K562 (cell line): ENCODE data around the gene ANKLE1. TPM values are rescaled to one million over a fixed set of nuclear protein-coding genes. Genes with fewer than 3 reads are reported as not detected.

Experiments used
- ARNT ChIP-seq, 2 experiments: fragments of 450-650 bp; IDR thresholded peaks; 2 replicates each; pipeline ENCODE4 v1.6.1; 2016; ENCODE audit warnings: mild to moderate bottlenecking in 1 of 2
- ETV5 ChIP-seq: sonication (generic); formaldehyde crosslinking; IDR thresholded peaks from 2 replicates; pipeline ENCODE4 v1.4.0; 2020; ENCODE audit warnings: low read depth, mild to moderate bottlenecking, missing genetic modification reagents
- FOXP1 ChIP-seq: sonication (generic); formaldehyde crosslinking; IDR thresholded peaks from 2 replicates; pipeline ENCODE4 v1.8.0; 2022; ENCODE audit warnings: mild to moderate bottlenecking, missing genetic modification reagents
- HNRNPUL1 ChIP-seq: fragments of 200-400 bp; formaldehyde crosslinking; IDR thresholded peaks from 2 replicates; pipeline ENCODE4 v1.6.1; 2017; ENCODE audit warnings: low read length
- KDM2B ChIP-seq: fragments of 250-450 bp; sonication (Bioruptor Pico); IDR thresholded peaks from 2 replicates; pipeline ENCODE4 v1.8.0; 2021; ENCODE audit warnings: mild to moderate bottlenecking, moderate library complexity
- KDM5B ChIP-seq: fragments of 200-600 bp; sonication (generic); IDR thresholded peaks from 2 replicates; pipeline ENCODE4 v1.6.1; 2012; ENCODE audit warnings: low read depth, mild to moderate bottlenecking, moderate library complexity, low read length, control low read depth, inconsistent platforms; ENCODE audit not compliant: insufficient replicate concordance
- MCM7 ChIP-seq, 2 experiments: fragments of 450-650 bp; IDR thresholded peaks; 2 replicates each; pipeline ENCODE4 v1.6.1; 2016 to 2018
- MTA1 ChIP-seq: fragments of 450-650 bp; IDR thresholded peaks from 2 replicates; pipeline ENCODE4 v1.6.1; 2017; ENCODE audit warnings: borderline replicate concordance
- PHTF2 ChIP-seq: fragments of 250-450 bp; sonication (Bioruptor Pico); IDR thresholded peaks from 2 replicates; pipeline ENCODE4 v1.5.0; 2021; ENCODE audit warnings: mild to moderate bottlenecking
- RBM14 ChIP-seq: fragments of 200-400 bp; formaldehyde crosslinking; IDR thresholded peaks from 2 replicates; pipeline ENCODE4 v1.6.1; 2018; ENCODE audit warnings: low read depth, mild to moderate bottlenecking, low read length, moderate library complexity, borderline replicate concordance; ENCODE audit not compliant: insufficient read depth
- SRSF7 ChIP-seq: fragments of 200-400 bp; formaldehyde crosslinking; optimal IDR thresholded peaks from 2 replicates; pipeline ENCODE3; 2017; ENCODE audit warnings: mild to moderate bottlenecking, low read depth, low read length
- TFAM ChIP-seq: fragments of 250-450 bp; sonication (Bioruptor Pico); conservative IDR thresholded peaks from 2 replicates; pipeline ENCODE4 v1.5.0; 2021; ENCODE audit warnings: mild to moderate bottlenecking, moderate library complexity
- TGIF2 ChIP-seq: sonication (generic); formaldehyde crosslinking; IDR thresholded peaks from 2 replicates; pipeline ENCODE4 v1.8.1; 2022; ENCODE audit warnings: mild to moderate bottlenecking, missing genetic modification reagents, moderate library complexity
- XRCC5 ChIP-seq: fragments of 200-400 bp; formaldehyde crosslinking; IDR thresholded peaks from 2 replicates; pipeline ENCODE4 v1.6.1; 2017; ENCODE audit warnings: low read depth, mild to moderate bottlenecking, low read length
- ZEB2 ChIP-seq: fragments of 450-650 bp; IDR thresholded peaks from 2 replicates; pipeline ENCODE4 v1.6.1; 2016
- ZKSCAN8 ChIP-seq: fragments of 200-800 bp; sonication (Bioruptor generic); IDR thresholded peaks from 2 replicates; pipeline ENCODE4 v1.6.1; 2016; ENCODE audit warnings: missing genetic modification characterization, missing compliant biosample characterization
- ZNF143 ChIP-seq: sonication (generic); formaldehyde crosslinking; IDR thresholded peaks from 2 replicates; pipeline ENCODE4 v1.9.0; 2022; ENCODE audit warnings: mild to moderate bottlenecking, missing genetic modification reagents
- ZNF561 ChIP-seq: fragments of 450-650 bp; formaldehyde crosslinking; conservative IDR thresholded peaks from 2 replicates; pipeline ENCODE4 v1.4.0; 2020; ENCODE audit warnings: mild to moderate bottlenecking, moderate library complexity
- ZNF584 ChIP-seq: fragments of 200-800 bp; sonication (Bioruptor generic); IDR thresholded peaks from 2 replicates; pipeline ENCODE4 v1.6.1; 2016; ENCODE audit warnings: low read depth, mild to moderate bottlenecking, missing genetic modification characterization, missing compliant biosample characterization
- ZSCAN32 ChIP-seq: fragments of 450-650 bp; formaldehyde crosslinking; IDR thresholded peaks from 2 replicates; pipeline ENCODE4 v1.4.0; 2020; ENCODE audit warnings: mild to moderate bottlenecking, moderate library complexity
- polyA plus RNA-seq, 8 experiments: library from polyadenylated mRNA; depleted of rRNA in 4 of 8; stranded (reverse) in 5 of 8; unstranded in 3 of 8; fragments of >200 nt; fragmentation: Nextera tagmentation in 2 of 8; fragmentation: Illumina TruSeq in 1 of 8; extraction: Ambion mirVana in 2 of 8; extraction: Trizol in 1 of 8; gene quantifications; 2 replicates each; pipeline versions ENCODE4 v1.2.1 to v1.2.3, GENCODE V29; 2011 to 2014; ENCODE audit warnings: inconsistent platforms in 1 of 8, missing spikeins in 1 of 8
- total RNA-seq, 7 experiments: library from RNA; depleted of rRNA in 6 of 7; stranded (reverse); fragments of >200 nt in 6 of 7; fragmentation: Illumina TruSeq in 2 of 7; extraction: Trizol in 2 of 7; gene quantifications; 2 replicates each; pipeline versions ENCODE4 v1.2.1 to v1.2.3, GENCODE V29; 2011 to 2021; ENCODE audit warnings: low replicate concordance in 1 of 7
- TF ChIP-seq, protein P1 (sequence below): fragments of 250-450 bp; sonication (Bioruptor Pico); IDR thresholded peaks from 2 replicates; pipeline ENCODE4 v1.8.0; 2022; ENCODE audit warnings: inconsistent platforms
- TF ChIP-seq, protein P2 (sequence below): fragments of 250-450 bp; sonication (Bioruptor Pico); IDR thresholded peaks from 2 replicates; pipeline ENCODE4 v1.6.1; 2021; ENCODE audit warnings: mild to moderate bottlenecking
- TF ChIP-seq, protein P3 (sequence below): fragments of 250-450 bp; sonication (Bioruptor Pico); IDR thresholded peaks from 2 replicates; pipeline ENCODE4 v1.5.0; 2021
- TF ChIP-seq, protein P4 (sequence below): sonication (generic); IDR thresholded peaks from 2 replicates; pipeline ENCODE4 v1.6.1; 2016

ANKLE1 gene
- total and polyA plus RNA-seq, 9 of the 15 experiments (the other 6 are each of a cell fraction or from before 2014, with no cell fraction given): 0.63 to 9.2 (median 2.9) TPM

- no peak for TF ChIP-seq ZSCAN32 (CRISPR knock-in tag)
- no peak for TF ChIP-seq HNRNPUL1
- TF ChIP-seq ZNF561 (CRISPR knock-in tag): no peak
- TF ChIP-seq, protein P1, sequence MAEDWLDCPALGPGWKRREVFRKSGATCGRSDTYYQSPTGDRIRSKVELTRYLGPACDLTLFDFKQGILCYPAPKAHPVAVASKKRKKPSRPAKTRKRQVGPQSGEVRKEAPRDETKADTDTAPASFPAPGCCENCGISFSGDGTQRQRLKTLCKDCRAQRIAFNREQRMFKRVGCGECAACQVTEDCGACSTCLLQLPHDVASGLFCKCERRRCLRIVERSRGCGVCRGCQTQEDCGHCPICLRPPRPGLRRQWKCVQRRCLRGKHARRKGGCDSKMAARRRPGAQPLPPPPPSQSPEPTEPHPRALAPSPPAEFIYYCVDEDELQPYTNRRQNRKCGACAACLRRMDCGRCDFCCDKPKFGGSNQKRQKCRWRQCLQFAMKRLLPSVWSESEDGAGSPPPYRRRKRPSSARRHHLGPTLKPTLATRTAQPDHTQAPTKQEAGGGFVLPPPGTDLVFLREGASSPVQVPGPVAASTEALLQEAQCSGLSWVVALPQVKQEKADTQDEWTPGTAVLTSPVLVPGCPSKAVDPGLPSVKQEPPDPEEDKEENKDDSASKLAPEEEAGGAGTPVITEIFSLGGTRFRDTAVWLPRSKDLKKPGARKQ (CRISPR knock-in tag): no peak
- no peak for TF ChIP-seq ZEB2
- TF ChIP-seq ARNT (IDR thresholded peaks at IDR 0.05): peak; percentile 28 to 73; a peak in 1 of 4 replicates
- no peak for TF ChIP-seq PHTF2
- no peak for TF ChIP-seq KDM2B (CRISPR knock-in tag)
- no peak for TF ChIP-seq SRSF7
- no peak for TF ChIP-seq FOXP1 (CRISPR knock-in tag)
- no peak for TF ChIP-seq MCM7 (IDR thresholded peaks at IDR 0.05)
- TF ChIP-seq MTA1: 0 out of 2 replicates have a peak, but pooled peaks have one; percentile 14
- TF ChIP-seq XRCC5: no peak
- no peak for TF ChIP-seq TFAM (CRISPR knock-in tag)
- TF ChIP-seq, protein P2, sequence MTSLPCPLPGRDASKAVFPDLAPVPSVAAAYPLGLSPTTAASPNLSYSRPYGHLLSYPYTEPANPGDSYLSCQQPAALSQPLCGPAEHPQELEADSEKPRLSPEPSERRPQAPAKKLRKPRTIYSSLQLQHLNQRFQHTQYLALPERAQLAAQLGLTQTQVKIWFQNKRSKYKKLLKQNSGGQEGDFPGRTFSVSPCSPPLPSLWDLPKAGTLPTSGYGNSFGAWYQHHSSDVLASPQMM: no peak
- no peak for TF ChIP-seq ZNF143 (CRISPR knock-in tag)
- TF ChIP-seq, protein P3, sequence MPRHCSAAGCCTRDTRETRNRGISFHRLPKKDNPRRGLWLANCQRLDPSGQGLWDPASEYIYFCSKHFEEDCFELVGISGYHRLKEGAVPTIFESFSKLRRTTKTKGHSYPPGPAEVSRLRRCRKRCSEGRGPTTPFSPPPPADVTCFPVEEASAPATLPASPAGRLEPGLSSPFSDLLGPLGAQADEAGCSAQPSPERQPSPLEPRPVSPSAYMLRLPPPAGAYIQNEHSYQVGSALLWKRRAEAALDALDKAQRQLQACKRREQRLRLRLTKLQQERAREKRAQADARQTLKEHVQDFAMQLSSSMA: no peak
- no peak for TF ChIP-seq ZNF584 (CRISPR knock-in tag)
- TF ChIP-seq TGIF2 (CRISPR knock-in tag): no peak
- TF ChIP-seq ETV5 (CRISPR knock-in tag): peak; percentile 60; the same call in 1 of the 2 replicates
- TF ChIP-seq, protein P4, sequence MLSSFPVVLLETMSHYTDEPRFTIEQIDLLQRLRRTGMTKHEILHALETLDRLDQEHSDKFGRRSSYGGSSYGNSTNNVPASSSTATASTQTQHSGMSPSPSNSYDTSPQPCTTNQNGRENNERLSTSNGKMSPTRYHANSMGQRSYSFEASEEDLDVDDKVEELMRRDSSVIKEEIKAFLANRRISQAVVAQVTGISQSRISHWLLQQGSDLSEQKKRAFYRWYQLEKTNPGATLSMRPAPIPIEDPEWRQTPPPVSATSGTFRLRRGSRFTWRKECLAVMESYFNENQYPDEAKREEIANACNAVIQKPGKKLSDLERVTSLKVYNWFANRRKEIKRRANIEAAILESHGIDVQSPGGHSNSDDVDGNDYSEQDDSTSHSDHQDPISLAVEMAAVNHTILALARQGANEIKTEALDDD: peak; percentile 53; the same call in 1 of the 2 replicates
- peak; percentile 100 for TF ChIP-seq ZKSCAN8
- peak; percentile 56 for TF ChIP-seq KDM5B
- no peak for TF ChIP-seq RBM14
These were observed 10.8 kb downstream of the ANKLE1 start (continued) for GRCh38 chr19:17292301-17293074.
